Lung (tissue), 12 donors: ENCODE data around the gene LCN12. TPM values are rescaled to one million over a fixed set of nuclear protein-coding genes. Genes with fewer than 3 reads are reported as not detected.

Experiments used
- ATAC-seq: fragments of 200-7000 bp; cut with Tn5 transposase; one replicate; pipeline ENCODE4 v1.9.1; 2020; ENCODE audit warnings: moderate number of reproducible peaks; ENCODE audit not compliant: insufficient read depth, low FRiP score
- DNase-seq, 3 donors: peaks; one replicate each; pipeline ENCODE4 v3.0.0-alpha.2; 2013 to 2017
- H3K27ac ChIP-seq, 2 donors: one replicate each; pipeline ENCODE4 v1.5.1; 2013; ENCODE audit warnings: mild to moderate bottlenecking in 2 of 2, moderate library complexity in 2 of 2, control low read depth in 1 of 2, inconsistent platforms in 1 of 2, low read depth in 1 of 2, low read length in 1 of 2
- H3K27me3 ChIP-seq, 3 donors: one replicate each; pipeline ENCODE4 v1.5.1; 2013; ENCODE audit warnings: low read length in 2 of 3; ENCODE audit not compliant: control insufficient read depth in 3 of 3, insufficient read depth in 3 of 3
- H3K36me3 ChIP-seq, 4 donors: one replicate each; pipeline ENCODE4 v1.5.1; 2013; ENCODE audit warnings: low read length in 4 of 4, mild to moderate bottlenecking in 1 of 4, moderate library complexity in 1 of 4; ENCODE audit not compliant: control insufficient read depth in 4 of 4, insufficient read depth in 4 of 4
- H3K4me1 ChIP-seq, 5 donors: one replicate each; pipeline ENCODE4 v1.5.1; 2013; ENCODE audit warnings: low read length in 5 of 5, mild to moderate bottlenecking in 2 of 5, moderate library complexity in 1 of 5; ENCODE audit not compliant: control insufficient read depth in 5 of 5, insufficient read depth in 5 of 5
- H3K4me3 ChIP-seq: one replicate; pipeline ENCODE4 v1.5.1; 2013; ENCODE audit warnings: mild to moderate bottlenecking, control low read depth, moderate library complexity
- H3K9ac ChIP-seq, 2 donors: one replicate each; pipeline ENCODE4 v1.5.1; 2013; ENCODE audit warnings: low read length in 2 of 2, control low read depth in 1 of 2; ENCODE audit not compliant: insufficient read depth in 1 of 2
- H3K9me3 ChIP-seq, 4 donors: one replicate each; pipeline ENCODE4 v1.5.1; 2013; ENCODE audit warnings: low read length in 3 of 4, mild to moderate bottlenecking in 1 of 4, moderate library complexity in 1 of 4; ENCODE audit not compliant: control insufficient read depth in 4 of 4, insufficient read depth in 3 of 4
- CTCF ChIP-seq: IDR thresholded peaks from 2 replicates; pipeline ENCODE4 v1.5.1; 2012; ENCODE audit warnings: mild to moderate bottlenecking; ENCODE audit errors: control extremely low read depth, extremely low read depth
- WGBS, 2 donors: extraction: QIAGEN DNeasy Blood & Tissue Kit; methylation state at CpG; one replicate each; pipeline ENCODE4 v1.1.7; 2013; 5-methylcytosine and 5-hydroxymethylcytosine counted together
- polyA plus RNA-seq, 2 donors: library from polyadenylated mRNA; stranded (reverse); fragments of 200-250 nt; gene quantifications; one replicate each; pipeline ENCODE4 v1.2.1, GENCODE V29; 2013
- total RNA-seq, 2 donors: library from RNA; depleted of rRNA in 1 of 2; stranded (reverse); fragments of >200 nt in 1 of 2; gene quantifications; one replicate each; pipeline ENCODE4 v1.2.1, GENCODE V29; 2014 to 2021
- donor health status: control.
- donor health status: control.
- donor health status: Bipolar disorder and iron deficiency.
- donor health status: healthy.
- donor health status: DM: yes; HTN: yes; CAD: no.

The LCN12 gene
- total and polyA plus RNA-seq, 4 donors, result 0.35 to 6.3 (median 3.2) TPM

GRCh38 chr9:136978865-136979544 lies 26.9 kb downstream of the LCN12 start:
- H3K36me3 ChIP-seq, result no peaks in the 10 kb centered on the region
- H3K27ac ChIP-seq, result peak overlapping the region in 1 of 2 donors; percentile 37
- H3K4me1 ChIP-seq, result peaks cover 0 to 29% (median 11%) of the 10 kb centered on the region in 5 donors
- no peak for ATAC-seq
- H3K27me3 ChIP-seq, result peaks cover 4 to 6% (median 4%) of the 10 kb centered on the region in 3 donors
- peaks cover 0 to 5% (median 0%) of the 10 kb centered on the region in 4 donors for H3K9me3 ChIP-seq
- WGBS, 2 donors, result 59 to 60% methylated on average over 28 to 41 of the region's 41 CpGs
- TF ChIP-seq CTCF, result no peak
- DNase-seq, result no peak
- H3K4me3 ChIP-seq, result no peak overlapping the region
- H3K9ac ChIP-seq, result no peak overlapping the region

GRCh38 chr9:136979769-136980587 lies 27.9 kb downstream of the LCN12 start:
- WGBS, 2 donors, result 89 to 91% methylated on average over 26 of the region's 26 CpGs
- H3K27me3 ChIP-seq, result peaks cover 5 to 16% (median 9%) of the 10 kb centered on the region in 3 donors
- ATAC-seq (no peak), DNase-seq (no peak)
- peak overlapping the region in 1 of 2 donors; percentile 58 for H3K27ac ChIP-seq
- no peaks in the 10 kb centered on the region for H3K36me3 ChIP-seq
- H3K9me3 ChIP-seq, result peaks cover 0 to 5% (median 0%) of the 10 kb centered on the region in 4 donors
- TF ChIP-seq CTCF, result no peak
- H3K4me3 ChIP-seq, result no peak overlapping the region
- H3K4me1 ChIP-seq, result peaks cover 0 to 27% (median 11%) of the 10 kb centered on the region in 5 donors
- H3K9ac ChIP-seq, result no peak overlapping the region

- TF ChIP-seq CTCF, result no peak
- Histone ChIP-seq H3K4me1 (peaks cover 0 to 24% (median 11%) of the 10 kb centered on the region in 5 donors), H3K4me3 (no peak overlapping the region), H3K9me3 (peaks cover 0 to 5% (median 0%) of the 10 kb centered on the region in 4 donors), H3K27me3 (peaks cover 5 to 22% (median 9%) of the 10 kb centered on the region in 3 donors), H3K36me3 (no peaks in the 10 kb centered on the region), H3K9ac (no peak overlapping the region), H3K27ac (peak overlapping the region; percentile 49 to 83)
- no peak for ATAC-seq
- WGBS, 2 donors, result 83 to 89% methylated on average over 16 of the region's 16 CpGs
- no peak for DNase-seq
Observed at GRCh38 chr9:136980669-136981478, 28.8 kb downstream of the LCN12 start.
